DMS 273 treated with DMSO at 0.1 percent for 48 hours (cell line): ENCODE measurements around the gene HCRTR1.
"Not testable (repeated sequence)": the region's sequence is repeated elsewhere in the genome, so short reads cannot be mapped to it uniquely, and the experiment has no call there.

Source experiments
- DNase-seq: peaks from one replicate; lab custom pipeline; 2025; lab: John Stamatoyannopoulos, UW

The HCRTR1 gene

GRCh38 chr1:31581821-31582810 is 35.4 kb upstream of the HCRTR1 start:
- no peak for DNase-seq

- DNase-seq: no peak
Observed at GRCh38 chr1:31583082-31583994, 34.2 kb upstream of the HCRTR1 start.

GRCh38 chr1:31583995-31584868 is 33.3 kb upstream of the HCRTR1 start:
- DNase-seq: no peak

GRCh38 chr1:31584869-31585735 is 32.4 kb upstream of the HCRTR1 start:
- no peak for DNase-seq

GRCh38 chr1:31585736-31586365 is 31.6 kb upstream of the HCRTR1 start:
- no peak for DNase-seq

GRCh38 chr1:31586376-31587327 is 30.8 kb upstream of the HCRTR1 start:
- no peak for DNase-seq

- not testable (repeated sequence) for DNase-seq
Observed at GRCh38 chr1:31587328-31587699, 30.2 kb upstream of the HCRTR1 start.

- DNase-seq: no peak
Observed at GRCh38 chr1:31587720-31588423, 29.6 kb upstream of the HCRTR1 start.

- DNase-seq: no peak
Observed at GRCh38 chr1:31588751-31589515, 28.6 kb upstream of the HCRTR1 start.

- DNase-seq: no peak
Observed at GRCh38 chr1:31591425-31592093, 25.9 kb upstream of the HCRTR1 start.

- DNase-seq: no peak
Observed at GRCh38 chr1:31592132-31592531, 25.4 kb upstream of the HCRTR1 start.

GRCh38 chr1:31593136-31593665 is 24.3 kb upstream of the HCRTR1 start:
- DNase-seq: no peak

- peak; percentile 44 for DNase-seq
Observed at GRCh38 chr1:31593770-31594632, 23.5 kb upstream of the HCRTR1 start.

- peak; percentile 40 for DNase-seq
Observed at GRCh38 chr1:31595836-31596736, 21.4 kb upstream of the HCRTR1 start.

- DNase-seq: no peak
Observed at GRCh38 chr1:31596737-31597097, 20.8 kb upstream of the HCRTR1 start.
